Measurements from ENCODE around the gene TEX26.

Gene TEX26

DNA sequence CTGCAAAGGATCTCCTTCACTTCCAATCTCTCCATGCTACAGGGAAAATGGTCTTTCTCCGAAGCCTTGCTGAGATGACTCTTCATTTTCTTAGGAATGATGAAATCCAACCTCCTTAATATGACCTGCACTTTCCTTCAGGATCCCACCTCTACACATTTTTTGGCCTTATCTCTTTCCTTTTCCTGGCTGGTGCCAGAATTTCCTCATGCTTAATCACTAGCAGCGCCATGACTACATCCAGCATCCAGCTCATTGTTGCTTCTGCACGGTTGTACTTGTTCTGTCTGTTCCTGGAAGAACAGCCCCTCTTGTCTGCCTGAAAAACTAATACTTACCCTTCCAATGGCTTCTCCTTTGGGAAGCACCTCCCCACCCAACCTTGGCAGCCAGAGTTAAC is 68.4 kb downstream of the TEX26 start:
- DNase-seq (ENCODE audit: insufficient read length, low spot score) (no peak), FAIRE-seq (no peak)
- TF ChIP-seq, protein P1, sequence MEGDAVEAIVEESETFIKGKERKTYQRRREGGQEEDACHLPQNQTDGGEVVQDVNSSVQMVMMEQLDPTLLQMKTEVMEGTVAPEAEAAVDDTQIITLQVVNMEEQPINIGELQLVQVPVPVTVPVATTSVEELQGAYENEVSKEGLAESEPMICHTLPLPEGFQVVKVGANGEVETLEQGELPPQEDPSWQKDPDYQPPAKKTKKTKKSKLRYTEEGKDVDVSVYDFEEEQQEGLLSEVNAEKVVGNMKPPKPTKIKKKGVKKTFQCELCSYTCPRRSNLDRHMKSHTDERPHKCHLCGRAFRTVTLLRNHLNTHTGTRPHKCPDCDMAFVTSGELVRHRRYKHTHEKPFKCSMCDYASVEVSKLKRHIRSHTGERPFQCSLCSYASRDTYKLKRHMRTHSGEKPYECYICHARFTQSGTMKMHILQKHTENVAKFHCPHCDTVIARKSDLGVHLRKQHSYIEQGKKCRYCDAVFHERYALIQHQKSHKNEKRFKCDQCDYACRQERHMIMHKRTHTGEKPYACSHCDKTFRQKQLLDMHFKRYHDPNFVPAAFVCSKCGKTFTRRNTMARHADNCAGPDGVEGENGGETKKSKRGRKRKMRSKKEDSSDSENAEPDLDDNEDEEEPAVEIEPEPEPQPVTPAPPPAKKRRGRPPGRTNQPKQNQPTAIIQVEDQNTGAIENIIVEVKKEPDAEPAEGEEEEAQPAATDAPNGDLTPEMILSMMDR (IDR thresholded peaks at IDR 0.05; ENCODE audit: insufficient read depth, missing control alignments): no peak

DNA sequence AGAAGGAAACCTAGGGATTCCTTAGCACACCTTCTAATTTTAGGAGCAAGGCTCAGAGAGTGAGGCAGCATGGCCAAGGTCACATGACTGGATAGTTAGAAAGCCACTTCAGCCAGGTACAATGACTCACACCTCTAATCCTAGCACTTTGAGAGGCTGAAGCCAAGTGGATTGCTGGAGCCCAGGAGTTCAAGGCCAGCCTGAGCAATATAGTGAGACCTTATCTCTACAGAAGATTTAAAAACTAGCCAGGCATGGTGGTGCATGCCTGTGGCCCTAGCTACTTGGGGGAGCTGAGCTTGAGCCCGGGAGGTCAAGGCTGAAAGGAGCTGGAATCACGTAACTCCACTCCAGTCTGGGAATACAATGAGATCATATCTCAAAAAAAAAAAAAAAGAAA is 69.2 kb downstream of the TEX26 start:
- DNase-seq (ENCODE audit: insufficient read length, low spot score) (no peak), FAIRE-seq (no peak)
- TF ChIP-seq, protein P1 (IDR thresholded peaks at IDR 0.05; ENCODE audit: insufficient read depth, missing control alignments): no peak

DNA sequence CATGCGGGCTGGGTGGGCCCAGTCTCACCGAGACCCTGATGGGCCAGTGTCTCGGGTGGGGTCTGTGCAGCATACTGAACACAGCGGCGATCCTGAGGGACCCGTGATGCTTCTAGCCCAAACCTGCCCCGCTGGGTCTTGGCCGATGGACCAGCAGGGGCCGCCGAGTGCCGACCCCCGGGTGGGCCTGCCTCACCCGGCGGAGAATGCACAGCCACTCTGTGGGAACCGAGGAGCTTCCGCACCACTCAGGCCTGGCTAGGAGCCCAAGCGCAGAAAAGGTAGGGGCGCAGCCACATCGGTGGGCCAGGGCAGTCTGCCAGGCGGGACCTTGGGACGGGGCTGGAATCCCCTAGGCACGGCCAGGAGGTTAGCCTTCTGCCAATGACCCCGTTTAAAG is 72.6 kb downstream of the TEX26 start:
- DNase-seq (ENCODE audit: insufficient read length, low spot score): no peak
- TF ChIP-seq, protein P1 (IDR thresholded peaks at IDR 0.05; ENCODE audit: insufficient read depth, missing control alignments): no peak
- no peak for FAIRE-seq

DNA sequence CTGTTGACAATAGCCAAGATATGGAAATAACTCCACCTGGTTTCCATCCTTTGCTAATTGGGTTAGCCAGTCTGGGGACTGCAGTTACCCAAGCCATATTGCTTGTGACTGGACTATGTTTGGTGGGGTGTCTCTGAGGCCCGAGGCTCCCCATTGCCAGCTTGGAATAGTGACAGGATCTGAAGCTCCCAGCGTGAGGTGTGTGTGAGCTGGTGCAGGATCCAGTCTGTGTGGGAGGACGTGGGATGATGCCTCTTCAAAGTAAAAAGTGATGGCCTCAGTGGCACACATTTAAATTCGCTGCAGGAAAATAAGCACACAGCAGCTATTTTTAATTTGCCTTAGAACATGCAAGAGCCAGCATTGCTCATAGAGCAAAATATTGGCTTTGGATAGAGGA is 75.0 kb downstream of the TEX26 start:
- DNase-seq (ENCODE audit: insufficient read length, low spot score) (no peak), FAIRE-seq (no peak)
- TF ChIP-seq, protein P1 (IDR thresholded peaks at IDR 0.05; ENCODE audit: insufficient read depth, missing control alignments): no peak

DNA sequence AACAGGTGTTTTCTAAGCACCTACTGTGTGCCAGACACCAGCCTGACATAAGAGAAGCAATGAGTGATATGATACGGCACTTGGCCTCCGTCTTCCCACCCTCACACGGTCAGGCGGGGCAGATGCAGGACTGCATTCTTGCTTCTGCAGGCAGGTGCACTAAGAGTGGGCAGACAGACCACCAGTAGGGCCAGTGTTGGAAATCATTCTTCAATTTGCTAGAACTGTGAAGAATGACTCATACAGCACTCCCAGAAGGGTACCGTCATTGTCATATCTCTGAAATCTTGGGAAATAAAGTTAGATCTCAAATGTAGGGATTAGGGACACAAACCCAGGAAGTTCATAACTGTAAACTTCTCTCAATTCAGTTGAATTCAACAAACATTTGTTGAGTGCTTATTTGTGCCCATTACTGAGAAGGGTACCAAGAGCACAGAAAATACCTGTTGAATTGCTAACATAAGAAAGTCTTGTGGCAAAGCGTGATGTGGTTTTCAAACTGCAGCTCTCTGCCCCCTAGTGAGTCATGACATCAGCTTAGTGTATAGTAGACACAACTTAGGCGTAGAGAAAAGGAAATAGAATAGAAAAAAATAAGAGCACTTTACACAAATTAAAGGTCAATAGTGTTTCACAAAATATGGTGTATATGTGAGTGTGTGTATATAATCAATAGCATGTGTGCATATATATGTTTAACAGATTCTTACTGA is 76.1 kb downstream of the TEX26 start:
- TF ChIP-seq, protein P1 (IDR thresholded peaks at IDR 0.05; ENCODE audit: insufficient read depth, missing control alignments): no peak
- FAIRE-seq (no peak), DNase-seq (ENCODE audit: insufficient read length, low spot score) (no peak)

DNA sequence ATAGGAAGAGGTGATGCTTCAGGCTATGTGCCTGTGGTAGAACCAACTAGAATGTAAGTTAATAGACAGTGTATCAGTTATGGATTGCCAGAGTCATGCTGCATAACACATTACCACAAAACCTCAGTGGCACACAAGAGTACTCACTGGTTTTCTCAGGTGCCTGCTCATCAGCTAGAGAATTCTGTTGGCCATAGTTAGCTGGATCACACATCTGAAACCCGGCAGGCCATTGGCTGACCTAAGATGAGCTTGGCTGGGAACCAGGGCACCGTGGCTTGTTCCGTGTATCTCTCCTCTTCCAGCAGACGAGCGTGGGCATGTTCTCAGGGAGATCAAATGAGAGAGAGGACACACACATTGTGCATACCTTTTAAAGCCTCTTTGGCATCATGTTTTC is 76.7 kb downstream of the TEX26 start:
- no peak for DNase-seq (ENCODE audit: insufficient read length, low spot score)
- FAIRE-seq: no peak
- TF ChIP-seq, protein P1 (IDR thresholded peaks at IDR 0.05; ENCODE audit: insufficient read depth, missing control alignments): no peak

DNA sequence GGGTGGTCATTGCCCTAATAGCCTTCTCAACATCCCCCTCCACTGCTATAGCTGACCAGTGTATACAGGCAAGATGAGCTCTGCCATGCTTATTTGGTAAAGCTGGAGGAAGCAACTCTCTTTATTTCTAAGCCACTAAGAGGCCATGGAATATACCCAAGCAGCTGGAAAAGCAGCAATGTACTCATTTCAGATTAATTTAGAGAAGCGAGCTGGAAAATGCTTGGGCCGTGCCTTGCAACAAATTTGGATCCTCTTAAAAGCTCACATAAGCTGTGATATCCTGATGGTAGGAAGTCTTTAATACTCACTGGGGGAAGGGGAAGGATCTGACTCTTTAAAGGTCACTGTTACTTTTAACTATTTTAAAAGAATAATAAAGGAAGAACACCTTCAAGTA is 77.8 kb downstream of the TEX26 start:
- DNase-seq (ENCODE audit: insufficient read length, low spot score): no peak
- FAIRE-seq: no peak
- TF ChIP-seq, protein P1 (IDR thresholded peaks at IDR 0.05; ENCODE audit: insufficient read depth, missing control alignments): no peak
